Measurements from ENCODE around the gene CSF3R.

DNA sequence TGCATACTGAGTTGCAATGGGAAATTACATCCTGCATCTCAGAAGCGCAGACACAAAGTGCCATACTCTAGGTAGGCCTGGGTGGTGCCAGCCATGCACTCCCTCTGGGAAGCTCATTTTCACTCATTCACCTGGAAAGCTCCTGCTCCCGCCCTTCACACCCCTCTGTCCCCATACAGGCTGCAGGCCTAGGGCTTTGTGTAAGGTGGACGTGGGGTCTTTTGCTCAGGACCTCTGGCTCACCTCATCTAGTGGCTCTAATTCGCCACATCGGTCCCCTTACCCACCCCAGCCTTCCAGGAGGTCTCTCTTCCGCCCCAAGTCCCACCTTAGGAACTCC lies 19.3 kb downstream of the CSF3R start:
- no peak for TF ChIP-seq CTCF (conservative IDR thresholded peaks at IDR 0.05; ENCODE audit: low read depth, low read length)
- TF ChIP-seq EZH2 (IDR thresholded peaks at IDR 0.05; ENCODE audit: borderline replicate concordance, low read depth, low read length, poor library complexity, severe bottlenecking): no peak

Data from A673 (cell line).